ENCODE measurements around the gene ADAM8.
A peak's percentile ranks its signal among the peaks of the same experiment; 100 is the strongest.
"Not testable (repeated sequence)": the region's sequence is repeated elsewhere in the genome, so short reads cannot be mapped to it uniquely, and the experiment has no call there.

ADAM8 gene

DNA sequence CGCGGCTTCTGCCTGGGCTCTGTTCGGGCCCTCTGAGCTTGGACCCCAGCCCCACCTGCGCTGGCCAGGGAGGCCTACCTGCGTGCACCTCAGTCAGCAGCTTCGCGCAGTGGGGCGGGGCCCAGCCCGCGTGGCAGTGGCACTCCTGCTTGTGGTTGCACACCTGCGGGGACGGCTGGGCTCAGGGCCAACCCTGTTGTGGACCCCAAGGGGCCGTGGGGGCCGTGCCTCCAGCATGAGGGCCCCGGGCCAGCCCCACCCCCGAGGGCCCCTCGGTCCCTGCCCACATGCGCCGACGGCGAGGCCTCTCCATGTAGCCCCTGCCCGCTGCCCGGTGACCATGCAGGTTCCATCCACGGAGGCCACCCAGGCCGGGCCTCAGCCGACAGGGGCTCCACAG, 7.3 kb downstream of the ADAM8 start:
- DNase-seq (ENCODE audit: low read depth in 2 of 3, low spot score in 2 of 3): no peak

- DNase-seq (ENCODE audit: low read depth in 2 of 3, low spot score in 2 of 3): no peak
Observed at GRCh38 chr10:133268532-133268931, 8.1 kb downstream of the ADAM8 start.

DNA sequence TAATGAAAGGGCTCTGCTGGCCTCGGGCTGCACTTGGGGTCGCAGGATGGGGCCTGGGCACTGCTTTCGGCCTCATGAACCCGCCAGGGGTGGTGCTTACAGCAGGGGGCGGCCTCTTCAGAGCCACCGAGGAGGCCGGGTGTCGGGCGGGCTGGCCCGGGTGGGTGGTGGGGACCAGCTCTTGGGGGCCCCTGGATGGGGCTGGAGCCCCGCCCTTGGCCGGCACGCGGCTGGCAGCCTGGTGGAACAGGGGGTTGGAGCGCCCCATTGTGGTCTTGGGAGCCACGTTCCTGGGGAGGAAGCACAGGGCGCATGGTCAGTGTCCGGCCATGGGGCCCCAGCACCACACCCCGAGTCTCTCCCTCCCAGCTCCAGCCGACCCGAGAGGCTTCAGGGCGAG, 8.8 kb downstream of the ADAM8 start:
- DNase-seq (ENCODE audit: low read depth in 2 of 3, low spot score in 2 of 3): no peak

DNA sequence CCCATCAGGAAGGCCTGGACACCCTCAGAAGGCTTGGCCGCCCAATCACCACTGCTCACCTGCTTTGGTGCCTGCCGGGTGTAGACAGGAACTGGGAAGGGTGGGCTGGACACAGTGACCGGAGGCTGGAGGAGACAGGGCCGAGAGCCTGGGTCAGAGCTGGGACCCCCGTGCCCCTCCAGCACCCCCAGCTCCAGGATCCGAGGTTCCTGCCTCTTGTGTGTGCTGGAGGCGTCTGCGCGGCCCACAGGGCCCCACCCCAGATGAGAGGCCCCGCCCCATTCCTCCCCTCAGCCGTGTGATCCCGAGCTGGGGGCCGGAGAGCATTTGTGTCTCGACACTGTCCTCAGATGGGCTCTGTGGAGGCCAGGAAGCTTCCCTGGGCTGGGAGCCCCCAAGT, 9.4 kb downstream of the ADAM8 start:
- no peak for DNase-seq (ENCODE audit: low read depth in 2 of 3, low spot score in 2 of 3)

- DNase-seq (ENCODE audit: low read depth in 2 of 3, low spot score in 2 of 3): no peak
Observed at GRCh38 chr10:133266056-133266795, 10.4 kb downstream of the ADAM8 start.

- DNase-seq (ENCODE audit: low read depth in 2 of 3, low spot score in 2 of 3): not testable (repeated sequence)
Observed at GRCh38 chr10:133265052-133265451, 11.6 kb downstream of the ADAM8 start.

- no peak for DNase-seq (ENCODE audit: low read depth in 2 of 3, low spot score in 2 of 3)
Observed at GRCh38 chr10:133264461-133264860, 12.2 kb downstream of the ADAM8 start.

- no peak for DNase-seq (ENCODE audit: low read depth in 2 of 3, low spot score in 2 of 3)
Observed at GRCh38 chr10:133263674-133264073, 13.0 kb downstream of the ADAM8 start.

DNA sequence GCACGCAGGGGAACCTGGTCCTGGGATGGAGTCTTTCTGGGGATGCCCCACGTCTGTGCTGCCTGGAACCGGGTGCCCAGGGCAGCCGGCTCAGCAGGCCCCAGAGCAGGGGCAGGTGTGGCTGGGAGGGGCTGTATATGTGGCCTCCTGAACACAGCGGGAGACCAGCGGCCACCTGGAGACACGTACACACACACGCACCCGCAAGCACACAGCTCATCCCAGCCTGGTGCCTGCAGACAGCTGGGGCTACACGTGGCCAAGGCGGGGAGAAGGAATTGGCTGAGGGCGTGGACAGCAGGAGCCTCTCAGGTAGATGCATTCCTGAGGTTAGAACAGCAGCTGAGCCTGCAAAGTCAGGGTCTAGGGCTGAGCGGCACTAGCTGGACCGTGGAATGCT, 14.0 kb downstream of the ADAM8 start:
- DNase-seq (ENCODE audit: low read depth in 2 of 3, low spot score in 2 of 3): no peak

- peak; percentile 69 to 78 (median 71) for DNase-seq (ENCODE audit: low read depth in 2 of 3, low spot score in 2 of 3)
Observed at GRCh38 chr10:133261726-133262325, 14.8 kb downstream of the ADAM8 start.

DNA sequence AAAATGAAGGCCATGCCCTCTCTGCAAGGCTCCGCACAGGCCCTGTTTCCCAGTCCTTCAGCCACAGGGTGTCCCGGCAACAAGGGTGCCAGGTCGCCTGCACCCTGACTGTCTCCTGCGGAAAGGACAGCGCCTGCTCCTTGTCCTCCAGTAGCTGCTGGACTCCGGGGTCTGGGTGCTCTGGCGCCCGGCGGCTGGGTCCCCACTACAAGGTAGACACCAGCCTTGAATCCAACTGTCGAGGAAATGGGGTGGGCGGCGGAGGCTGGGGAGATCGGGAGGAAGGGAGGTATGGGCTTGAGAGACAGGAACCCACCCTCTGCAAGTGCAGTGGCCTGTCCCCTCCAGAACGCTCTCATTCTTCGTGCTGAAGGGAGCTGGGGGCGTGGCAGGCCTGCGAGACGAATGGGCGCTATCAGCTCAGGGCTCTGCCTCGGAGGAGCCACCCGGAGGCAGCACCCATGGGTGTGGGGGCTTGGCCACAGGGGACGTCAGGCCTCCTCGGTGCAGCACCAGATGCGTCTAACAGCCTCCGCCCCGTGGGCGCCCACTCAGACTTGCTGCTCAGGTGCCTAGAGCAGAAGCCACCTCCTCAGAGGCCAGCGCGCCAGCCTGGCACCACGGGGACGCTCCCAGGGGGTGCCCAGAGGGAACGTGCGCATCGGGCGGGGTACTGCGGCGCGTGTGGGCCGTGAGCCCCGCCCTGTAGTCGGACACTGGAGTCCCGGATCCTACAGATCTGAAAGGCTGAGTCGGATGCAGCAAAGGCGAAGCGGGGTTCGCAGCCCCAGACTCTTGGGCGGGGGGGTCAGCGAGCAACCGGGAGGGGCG, 15.6 kb downstream of the ADAM8 start:
- peak in 2 of 3 experiments; percentile 55 to 66 for DNase-seq (ENCODE audit: low read depth in 2 of 3, low spot score in 2 of 3)

GRCh38 chr10:133259602-133259989, 17.1 kb downstream of the ADAM8 start:
- DNase-seq (ENCODE audit: low read depth in 2 of 3, low spot score in 2 of 3): no peak

- peak; percentile 59 to 94 (median 76) for DNase-seq (ENCODE audit: low read depth in 2 of 3, low spot score in 2 of 3)
Observed at GRCh38 chr10:133258818-133259601, 17.7 kb downstream of the ADAM8 start.

- DNase-seq (ENCODE audit: low read depth in 2 of 3, low spot score in 2 of 3): peak in 1 of 3 experiments; percentile 25
Observed at GRCh38 chr10:133258066-133258817, 18.4 kb downstream of the ADAM8 start.

DNA sequence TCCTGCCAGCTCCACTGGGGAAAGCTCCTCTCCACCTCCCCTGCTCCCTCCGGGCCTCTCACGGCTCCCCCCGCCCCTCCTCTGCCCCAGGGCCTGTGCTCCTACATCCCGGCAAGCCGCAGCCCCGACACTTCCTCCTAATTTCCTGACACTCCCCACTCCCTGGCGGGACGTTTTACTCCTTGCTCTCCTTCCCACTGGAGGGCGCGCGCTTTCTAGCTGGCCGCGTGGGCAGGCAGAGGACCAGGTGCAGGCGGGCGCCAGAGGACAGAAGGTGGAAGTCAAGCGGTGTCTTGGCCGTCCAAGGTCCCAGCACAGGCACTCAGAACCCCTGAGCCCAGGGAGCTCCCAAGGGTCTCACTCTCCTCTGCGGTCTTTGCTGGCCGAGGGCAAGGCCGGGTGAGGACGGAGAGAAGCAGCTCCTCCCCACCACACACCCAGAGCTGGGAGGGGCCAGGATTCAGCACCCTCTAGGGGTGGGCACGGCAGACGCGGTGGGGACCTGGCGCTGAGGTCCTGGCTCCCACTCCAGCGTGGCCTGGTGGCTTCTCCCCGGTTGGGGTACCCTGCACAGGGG, 19.1 kb downstream of the ADAM8 start:
- DNase-seq (ENCODE audit: low read depth in 2 of 3, low spot score in 2 of 3): peak in 1 of 3 experiments; percentile 29

DNA sequence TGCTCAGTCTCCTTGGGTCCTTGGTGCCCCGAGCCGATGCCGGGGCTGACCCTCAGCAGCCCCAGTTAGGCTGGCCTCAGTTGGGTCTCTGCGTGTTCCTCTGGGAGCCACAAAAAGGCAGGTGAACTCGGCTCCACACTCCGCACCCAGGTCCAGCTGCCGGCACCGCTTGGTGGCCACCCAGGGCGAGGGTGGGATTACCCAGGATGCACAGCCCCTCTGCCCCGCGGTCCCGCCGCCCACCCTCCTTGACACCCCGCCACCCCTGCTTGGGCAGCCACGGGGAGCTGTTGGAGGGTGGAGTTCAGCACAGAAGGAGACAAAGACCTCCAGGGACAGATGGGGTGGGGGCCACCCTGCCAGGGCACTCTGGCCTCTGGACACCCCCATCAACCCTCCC, 21.3 kb downstream of the ADAM8 start:
- DNase-seq (ENCODE audit: low read depth in 2 of 3, low spot score in 2 of 3): no peak

DNA sequence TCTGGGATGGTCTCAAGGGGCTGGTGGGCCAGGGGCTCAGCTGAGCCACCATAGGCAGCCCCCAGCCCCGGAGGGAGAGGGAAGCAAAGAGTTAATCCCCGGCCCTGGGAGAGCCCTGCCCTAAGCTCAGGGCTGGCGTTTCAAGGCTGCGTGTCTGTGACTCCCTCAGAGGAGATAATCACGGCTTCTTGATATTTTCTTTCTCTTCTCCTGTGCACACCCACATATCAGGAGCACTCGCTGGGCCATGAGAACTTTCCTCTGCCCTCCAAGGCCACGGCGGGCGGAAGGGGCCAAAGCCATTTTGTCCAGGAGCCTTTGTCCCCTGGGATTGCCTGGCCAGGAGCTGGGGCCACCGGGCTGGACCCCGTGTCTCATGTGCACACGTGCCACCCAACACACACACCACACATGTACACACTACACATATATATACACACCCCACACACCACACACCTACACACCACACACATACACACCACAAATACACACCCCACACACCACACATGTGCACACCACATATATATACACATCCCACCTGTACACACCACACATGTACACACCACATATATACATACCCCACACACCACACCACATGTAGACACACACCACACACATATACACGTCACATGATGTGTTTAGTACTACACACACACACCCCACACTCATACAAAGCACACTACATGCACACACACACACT, 22.1 kb downstream of the ADAM8 start:
- DNase-seq (ENCODE audit: low read depth in 2 of 3, low spot score in 2 of 3): no peak

DNA sequence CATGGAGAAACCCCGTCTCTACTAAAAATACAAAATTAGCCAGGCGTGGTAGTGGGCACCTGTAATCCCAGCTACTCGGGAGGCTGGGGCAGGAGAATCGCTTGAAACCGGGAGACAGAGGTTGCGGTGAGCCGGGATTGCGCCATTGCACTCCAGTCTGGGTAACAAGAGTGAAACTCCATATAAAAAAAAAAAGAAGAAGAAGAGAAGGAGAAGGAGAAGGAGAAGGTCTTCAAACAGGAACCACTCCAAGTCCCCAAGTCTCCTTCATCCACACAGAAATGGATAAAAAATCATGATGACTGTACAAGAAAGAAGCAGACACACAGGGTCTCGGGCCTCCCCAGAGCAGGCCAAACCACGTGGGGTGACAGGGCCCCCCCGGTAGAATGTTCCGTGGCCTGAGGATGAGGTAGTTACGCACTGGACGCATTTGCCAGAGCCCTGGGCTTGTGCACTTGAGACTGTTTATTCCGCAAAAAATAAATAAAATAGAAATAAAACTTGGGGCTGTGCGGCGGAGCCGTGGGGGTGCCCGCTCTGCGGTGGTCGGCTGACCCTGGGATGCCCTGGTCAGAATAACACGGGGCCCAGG, 23.2 kb downstream of the ADAM8 start:
- DNase-seq (ENCODE audit: low read depth in 2 of 3, low spot score in 2 of 3): no peak

- no peak for DNase-seq (ENCODE audit: low read depth in 2 of 3, low spot score in 2 of 3)
Observed at GRCh38 chr10:133252223-133252552, 24.5 kb downstream of the ADAM8 start.
